Right cardiac atrium (tissue), 5 donors: ENCODE results near the gene CASR. TPM values are rescaled to one million over a fixed set of nuclear protein-coding genes. Genes with fewer than 3 reads are reported as not detected.
A peak's percentile ranks its signal among the peaks of the same experiment; 100 is the strongest.

Experiments
- ATAC-seq, 2 donors: fragments of 200-7000 bp; cut with Tn5 transposase; one replicate each; pipeline versions ENCODE4 v1.8.0 to v1.9.1; 2020; ENCODE audit warnings: moderate library complexity in 2 of 2, mild to moderate bottlenecking in 1 of 2
- DNase-seq, 3 donors: peaks; one replicate each; pipeline ENCODE4 v3.0.0-alpha.2; 2020
- H3K27ac ChIP-seq: one replicate; pipeline ENCODE4 v1.5.1; 2013; ENCODE audit warnings: mild to moderate bottlenecking, low read length, control low read depth, moderate library complexity
- H3K27me3 ChIP-seq: one replicate; pipeline ENCODE4 v1.6.1; 2013; ENCODE audit not compliant: control insufficient read depth, insufficient read depth
- H3K4me1 ChIP-seq: one replicate; pipeline ENCODE4 v1.6.1; 2013; ENCODE audit warnings: low read length; ENCODE audit not compliant: control insufficient read depth, insufficient read depth
- H3K4me3 ChIP-seq: one replicate; pipeline ENCODE4 v1.5.1; 2013; ENCODE audit warnings: low read length, control low read depth
- H3K9me3 ChIP-seq: one replicate; pipeline ENCODE4 v1.6.1; 2013; ENCODE audit warnings: low read length; ENCODE audit not compliant: control insufficient read depth
- WGBS: extraction: QIAGEN DNeasy Blood & Tissue Kit; methylation state at CpG from one replicate; pipeline ENCODE4 v1.1.7; 2013; 5-methylcytosine and 5-hydroxymethylcytosine counted together
- intact Hi-C, 4 donors: fragments of 100-400 bp; cut with DNase I; formaldehyde crosslinking; loops; one replicate each; pipeline versions ENCODE4 v1.11.0 to v1.14.0; 2022 to 2023
- polyA plus RNA-seq: library from polyadenylated mRNA; stranded (reverse); fragments of 200-250 nt; gene quantifications from one replicate; pipeline ENCODE4 v1.2.3, GENCODE V29; 2013
- total RNA-seq, 4 donors: library from RNA; stranded (reverse); fragmentation: NEBNext Ultra II Directional; extraction: Animal tissue kit (Norgen Biotek cat#: 25700); gene quantifications; one replicate each; pipeline ENCODE4 v1.2.1, GENCODE V29; 2021
- donor health status: healthy with polysubstance abuse.
- donor health status: DM: no; HTN: yes; CAD: no.
- donor health status: DM: no; HTN: no; CAD: no.
- donor health status: DM: no; HTN: yes; CAD: no; lungs with severe emphysema.
- donor health status: DM: yes; HTN: yes; CAD: no.

CASR gene
- total and polyA plus RNA-seq, 5 donors, result not detected

GRCh38 chr3:122215592-122216298, 32.3 kb downstream of the CASR start:
- Histone ChIP-seq H3K27ac (no peak overlapping the region), H3K4me3 (no peak overlapping the region), H3K9me3 (no peaks in the 10 kb centered on the region), H3K4me1 (no peaks in the 10 kb centered on the region), H3K27me3 (no peaks in the 10 kb centered on the region)
- ATAC-seq, result no peak
- no peak for DNase-seq
- intact Hi-C loops, result no loop called here
- 72% methylated on average over 2 of the region's 2 CpGs for WGBS

DNA sequence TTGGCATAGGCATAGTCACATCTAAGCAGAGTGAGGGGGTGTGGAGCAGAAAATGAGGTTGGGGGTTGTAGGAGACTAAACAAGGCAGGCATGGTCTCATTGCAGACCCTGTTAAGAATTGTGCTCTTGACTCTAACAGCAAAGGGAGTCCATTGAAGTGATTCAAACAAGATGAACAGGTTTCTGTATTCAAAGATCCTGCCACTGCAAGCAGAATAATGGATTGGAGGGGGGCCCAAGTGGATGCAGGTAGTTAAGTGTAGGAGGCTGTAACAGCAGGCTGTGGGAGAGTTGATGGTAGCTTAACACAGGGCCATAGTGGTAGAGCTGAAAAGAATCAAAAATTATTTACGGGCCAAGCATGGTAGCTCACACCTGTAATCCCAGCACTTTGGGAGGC, 34.4 kb downstream of the CASR start:
- intact Hi-C loops, result no loop called here

DNA sequence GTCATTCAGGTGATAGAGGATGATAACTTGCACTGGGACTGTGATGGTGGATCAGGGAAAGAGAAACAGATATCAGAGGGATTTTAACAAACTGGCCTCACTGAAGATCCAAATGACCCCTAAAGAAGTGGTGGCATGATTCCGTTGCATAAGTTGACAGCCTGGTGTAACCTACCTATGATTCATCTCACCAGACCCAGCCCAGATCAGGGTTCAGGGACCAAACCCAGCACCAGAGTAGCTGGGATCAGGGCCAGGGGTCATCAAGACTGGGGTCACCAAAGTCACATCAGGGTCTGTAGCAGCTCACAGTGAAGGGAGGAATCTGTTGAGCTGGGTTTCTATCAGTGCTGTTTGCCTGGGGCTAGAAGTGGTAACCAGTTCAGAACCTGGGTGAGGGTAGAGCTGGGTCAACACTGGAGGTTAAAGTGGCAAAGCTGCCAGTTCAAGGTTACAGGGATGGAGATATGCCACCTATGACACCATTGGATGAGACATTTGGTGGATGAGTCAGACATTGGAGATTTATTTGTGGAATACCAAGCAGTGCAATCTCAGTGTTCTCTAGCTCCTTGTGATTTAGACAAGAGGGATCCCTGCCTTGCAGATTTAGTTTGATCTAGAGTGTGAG, 35.9 kb downstream of the CASR start:
- Histone ChIP-seq H3K4me1 (no peaks in the 10 kb centered on the region), H3K27me3 (no peaks in the 10 kb centered on the region), H3K27ac (no peak overlapping the region), H3K4me3 (no peak overlapping the region), H3K9me3 (no peaks in the 10 kb centered on the region)
- DNase-seq, result no peak
- intact Hi-C loops, result no loop called here
- no peak for ATAC-seq
- WGBS, result 89% methylated on average over 1 of the region's 1 CpG

More for the DNA sequence above, 34.4 kb downstream of the CASR start:
- Histone ChIP-seq H3K4me1 (no peaks in the 10 kb centered on the region), H3K9me3 (no peaks in the 10 kb centered on the region), H3K4me3 (no peak overlapping the region), H3K27me3 (no peaks in the 10 kb centered on the region), H3K27ac (no peak overlapping the region)
- WGBS, result 89% methylated on average over 1 of the region's 1 CpG
- DNase-seq (no peak), ATAC-seq (no peak)

- 90% methylated on average over 23 of the region's 23 CpGs for WGBS
- DNase-seq, result peak in 2 of 3 donors; percentile 49 to 51
- Histone ChIP-seq H3K4me3 (no peak overlapping the region), H3K27ac (no peak overlapping the region), H3K27me3 (no peaks in the 10 kb centered on the region), H3K9me3 (no peaks in the 10 kb centered on the region), H3K4me1 (no peaks in the 10 kb centered on the region)
- intact Hi-C loops, result no loop called here
- no peak for ATAC-seq
Observed at GRCh38 chr3:122227036-122227781, 43.7 kb downstream of the CASR start.

- Histone ChIP-seq H3K4me3 (no peak overlapping the region), H3K27me3 (no peaks in the 10 kb centered on the region), H3K9me3 (no peaks in the 10 kb centered on the region), H3K4me1 (no peaks in the 10 kb centered on the region), H3K27ac (no peak overlapping the region)
- ATAC-seq (no peak), DNase-seq (peak in 2 of 3 donors; percentile 30 to 43)
- 69% methylated on average over 23 of the region's 23 CpGs for WGBS
- intact Hi-C loops, result no loop called here
Observed at GRCh38 chr3:122230174-122230573, 46.7 kb downstream of the CASR start.

- no peaks in the 10 kb centered on the region for H3K9me3 ChIP-seq
- intact Hi-C loops, result no loop called here
- H3K27ac ChIP-seq, result no peak overlapping the region
- DNase-seq, result no peak
- no peaks in the 10 kb centered on the region for H3K27me3 ChIP-seq
- 61% methylated on average over 9 of the region's 9 CpGs for WGBS
- no peak for ATAC-seq
- no peaks in the 10 kb centered on the region for H3K4me1 ChIP-seq
- H3K4me3 ChIP-seq, result no peak overlapping the region
Observed at GRCh38 chr3:122231465-122232157, 48.1 kb downstream of the CASR start.

GRCh38 chr3:122232485-122232884, 49.0 kb downstream of the CASR start:
- no peaks in the 10 kb centered on the region for H3K4me1 ChIP-seq
- H3K4me3 ChIP-seq, result no peak overlapping the region
- no peaks in the 10 kb centered on the region for H3K27me3 ChIP-seq
- intact Hi-C loops, result no loop called here
- ATAC-seq (no peak), DNase-seq (no peak)
- H3K9me3 ChIP-seq, result no peaks in the 10 kb centered on the region
- no peak overlapping the region for H3K27ac ChIP-seq
- WGBS, result 72% methylated on average over 4 of the region's 4 CpGs

- Histone ChIP-seq H3K27ac (no peak overlapping the region), H3K4me1 (no peaks in the 10 kb centered on the region), H3K4me3 (no peak overlapping the region), H3K27me3 (no peaks in the 10 kb centered on the region), H3K9me3 (no peaks in the 10 kb centered on the region)
- peak in 1 of 3 donors; percentile 50 for DNase-seq
- peak in 1 of 2 donors; percentile 50 for ATAC-seq
- 78% methylated on average over 13 of the region's 13 CpGs for WGBS
- intact Hi-C loops, result no loop called here
Observed at GRCh38 chr3:122233101-122233952, 49.9 kb downstream of the CASR start.

DNA sequence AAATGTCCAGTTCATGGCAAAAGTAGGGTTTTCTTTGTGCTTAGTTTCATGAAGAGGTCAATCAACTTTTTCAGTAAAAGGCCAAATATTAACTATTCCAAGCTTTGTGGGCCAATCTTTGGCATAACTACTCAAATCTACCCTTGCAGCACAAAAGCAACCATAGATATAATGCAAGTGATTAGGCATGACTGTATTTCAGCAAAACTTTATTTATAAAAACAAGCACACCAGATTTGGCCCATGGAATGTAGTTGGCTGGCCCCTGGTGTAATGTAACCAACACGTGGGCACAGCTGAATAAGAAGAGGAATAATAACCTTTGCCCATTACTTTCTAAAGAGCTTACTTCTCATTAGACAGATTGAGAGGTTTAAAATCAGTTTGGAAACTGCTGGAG, 50.6 kb downstream of the CASR start:
- DNase-seq (no peak), ATAC-seq (no peak)
- Histone ChIP-seq H3K27me3 (no peaks in the 10 kb centered on the region), H3K4me1 (no peaks in the 10 kb centered on the region), H3K9me3 (no peaks in the 10 kb centered on the region), H3K27ac (no peak overlapping the region), H3K4me3 (no peak overlapping the region)
- 38% methylated on average over 1 of the region's 1 CpG for WGBS
- intact Hi-C loops, result no loop called here

GRCh38 chr3:122235147-122235546, 51.7 kb downstream of the CASR start:
- no peak overlapping the region for H3K27ac ChIP-seq
- no peak for ATAC-seq
- no peak overlapping the region for H3K4me3 ChIP-seq
- H3K27me3 ChIP-seq, result no peaks in the 10 kb centered on the region
- no peak for DNase-seq
- H3K4me1 ChIP-seq, result no peaks in the 10 kb centered on the region
- H3K9me3 ChIP-seq, result no peaks in the 10 kb centered on the region
- WGBS, result 89% methylated on average over 3 of the region's 3 CpGs
- intact Hi-C loops, result no loop called here
